Panc1 (cell line): ENCODE measurements around the gene ADAMTS19.

ENCODE experiments used
- POLR2AphosphoS5 ChIP-seq: IDR thresholded peaks from 2 replicates; pipeline ENCODE4 v1.6.1; 2012; ENCODE audit warnings: mild to moderate bottlenecking, low read depth, low read length, moderate library complexity
- TCF7L2 ChIP-seq: IDR thresholded peaks from 2 replicates; pipeline ENCODE4 v1.6.1; 2011; ENCODE audit warnings: mild to moderate bottlenecking, low read depth, low read length, inconsistent platforms
- TF ChIP-seq, protein P1 (sequence below): fragments of 450-650 bp; IDR thresholded peaks from 2 replicates; pipeline ENCODE4 v1.5.1; 2017; ENCODE audit warnings: mild to moderate bottlenecking

DNA sequence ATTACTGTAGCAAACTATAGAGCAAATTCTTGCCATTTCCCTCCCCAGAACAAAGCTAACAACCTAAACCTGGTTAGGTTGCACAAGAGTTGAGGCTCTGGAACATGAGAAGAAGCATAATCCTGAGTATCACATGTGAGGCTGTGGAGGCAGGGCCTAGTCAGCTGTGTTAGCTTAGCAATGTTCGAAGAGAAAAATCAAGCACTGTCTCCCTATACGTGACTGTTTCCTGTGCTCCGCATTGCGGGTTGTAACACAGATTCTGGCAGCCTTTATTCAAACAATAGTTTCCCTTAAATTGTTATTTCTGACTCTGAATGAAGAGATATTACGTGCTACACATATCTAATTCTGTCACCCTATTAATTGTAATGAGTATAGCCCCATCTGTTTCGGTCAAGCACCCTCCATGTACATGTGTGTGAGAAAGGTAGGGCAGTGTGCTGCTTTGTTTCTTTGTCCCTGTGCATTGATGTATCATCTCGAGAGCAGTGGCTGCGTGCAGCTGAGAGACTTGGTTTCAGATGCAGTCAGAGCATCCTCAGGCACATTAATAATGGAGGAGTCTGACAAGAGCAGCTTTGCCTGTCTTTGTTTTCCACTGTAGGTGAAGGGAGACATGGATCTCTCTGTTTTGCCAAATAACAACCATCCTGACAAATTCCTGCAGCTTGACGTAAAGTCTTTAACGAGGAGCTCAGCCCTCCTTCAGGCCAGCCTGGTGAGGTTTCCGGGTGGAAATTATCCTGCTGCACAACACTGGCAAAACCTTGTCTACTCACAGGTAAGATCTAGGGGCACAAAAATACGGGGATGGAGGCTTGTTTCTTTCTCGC, 287.7 kb downstream of the ADAMTS19 start, which contains the start of gene MINAR2:
- TF ChIP-seq, protein P1, sequence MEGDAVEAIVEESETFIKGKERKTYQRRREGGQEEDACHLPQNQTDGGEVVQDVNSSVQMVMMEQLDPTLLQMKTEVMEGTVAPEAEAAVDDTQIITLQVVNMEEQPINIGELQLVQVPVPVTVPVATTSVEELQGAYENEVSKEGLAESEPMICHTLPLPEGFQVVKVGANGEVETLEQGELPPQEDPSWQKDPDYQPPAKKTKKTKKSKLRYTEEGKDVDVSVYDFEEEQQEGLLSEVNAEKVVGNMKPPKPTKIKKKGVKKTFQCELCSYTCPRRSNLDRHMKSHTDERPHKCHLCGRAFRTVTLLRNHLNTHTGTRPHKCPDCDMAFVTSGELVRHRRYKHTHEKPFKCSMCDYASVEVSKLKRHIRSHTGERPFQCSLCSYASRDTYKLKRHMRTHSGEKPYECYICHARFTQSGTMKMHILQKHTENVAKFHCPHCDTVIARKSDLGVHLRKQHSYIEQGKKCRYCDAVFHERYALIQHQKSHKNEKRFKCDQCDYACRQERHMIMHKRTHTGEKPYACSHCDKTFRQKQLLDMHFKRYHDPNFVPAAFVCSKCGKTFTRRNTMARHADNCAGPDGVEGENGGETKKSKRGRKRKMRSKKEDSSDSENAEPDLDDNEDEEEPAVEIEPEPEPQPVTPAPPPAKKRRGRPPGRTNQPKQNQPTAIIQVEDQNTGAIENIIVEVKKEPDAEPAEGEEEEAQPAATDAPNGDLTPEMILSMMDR: no peak
- no peak for TF ChIP-seq POLR2AphosphoS5
- no peak for TF ChIP-seq TCF7L2
